GM12892 (cell line): ENCODE measurements around the gene GABRR2.

Experiments
- POLR2A ChIP-seq: IDR thresholded peaks from 2 replicates; pipeline ENCODE4 v1.6.1; 2011; ENCODE audit warnings: low read depth, low read length, control low read depth
- POLR2AphosphoS5 ChIP-seq: IDR thresholded peaks from 2 replicates; pipeline ENCODE4 v1.6.1; 2011; ENCODE audit warnings: low read depth, low read length, control low read depth
- TAF1 ChIP-seq: IDR thresholded peaks from 2 replicates; pipeline ENCODE4 v1.6.1; 2011; ENCODE audit warnings: low read depth, mild to moderate bottlenecking, control low read depth, low read length, borderline replicate concordance

DNA sequence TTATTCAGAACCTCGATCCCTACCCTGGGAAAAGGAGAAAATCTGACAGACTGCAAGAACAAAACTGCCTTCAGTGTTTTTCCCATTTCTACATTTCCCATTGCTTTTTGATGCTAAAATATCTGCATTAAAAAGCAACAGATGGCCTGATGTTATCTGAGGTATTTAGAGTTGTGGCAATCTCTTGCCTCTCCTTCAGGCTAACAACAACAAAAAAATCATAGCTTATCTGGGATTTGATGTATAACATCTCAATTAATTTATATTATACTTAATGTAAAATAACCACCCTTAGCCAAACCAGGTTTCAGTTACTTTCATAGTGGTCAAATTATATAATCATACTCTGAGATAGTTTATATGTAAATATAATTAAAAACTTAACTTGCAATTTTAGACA, 15.8 kb upstream of the GABRR2 start:
- TF ChIP-seq POLR2A = no peak
- TF ChIP-seq POLR2AphosphoS5 = no peak
- TF ChIP-seq TAF1 = no peak
